HEK293 (cell line): ENCODE measurements around the gene PLA2G4B.

Source experiments
- CTCF ChIA-PET: fragments of 350-600 bp; formaldehyde crosslinking; extraction: SDS; loops from one replicate; lab custom pipeline; 2021; ENCODE audit warnings: antibody characterized with exemption; lab: Yijun Ruan, JAX
- POLR2A ChIA-PET: fragments of 300-600 bp; formaldehyde crosslinking; extraction: SDS; loops from one replicate; lab custom pipeline; 2020; ENCODE audit warnings: antibody characterized with exemption, inconsistent platforms; lab: Yijun Ruan, JAX
- H3K27ac ChIP-seq: fragments of 200-500 bp; sonication (Bioruptor generic); 2 replicates; pipeline ENCODE4 v1.5.1; 2014; ENCODE audit warnings: low read depth, low read length, control low read depth, inconsistent platforms; ENCODE audit errors: extremely low read depth
- H3K36me3 ChIP-seq, 2 experiments: fragments of 200-500 bp in 1 of 2; sonication (Bioruptor generic) in 1 of 2; 1 replicate in 1 of 2; 2 replicates in 1 of 2; pipeline ENCODE4 v1.5.1; 2014 to 2017; ENCODE audit warnings: inconsistent platforms in 2 of 2, low read length in 2 of 2; ENCODE audit not compliant: control insufficient read depth in 2 of 2, insufficient read depth in 1 of 2
- H3K4me1 ChIP-seq: fragments of 200-500 bp; sonication (Bioruptor generic); 2 replicates; pipeline ENCODE4 v1.5.1; 2014; ENCODE audit warnings: mild to moderate bottlenecking, low read length, inconsistent platforms; ENCODE audit not compliant: control insufficient read depth, insufficient read depth
- H3K4me3 ChIP-seq: 2 replicates; pipeline ENCODE4 v1.5.1; 2011; ENCODE audit warnings: low read depth, mild to moderate bottlenecking, control low read depth, low read length, moderate library complexity
- H3K9me3 ChIP-seq: fragments of 200-500 bp; sonication (Bioruptor generic); 2 replicates; pipeline ENCODE4 v1.5.1; 2014; ENCODE audit warnings: low read depth, low read length, inconsistent platforms; ENCODE audit not compliant: control insufficient read depth, insufficient read depth
- GLI4 ChIP-seq: fragments of 450-650 bp; formaldehyde crosslinking; IDR thresholded peaks from 2 replicates; pipeline ENCODE4 v1.5.1; 2016; ENCODE audit warnings: missing biosample characterization, missing genetic modification characterization
- GLIS1 ChIP-seq: fragments of 450-650 bp; formaldehyde crosslinking; IDR thresholded peaks from 2 replicates; pipeline ENCODE4 v1.5.1; 2016; ENCODE audit warnings: missing biosample characterization, missing genetic modification characterization
- IKZF3 ChIP-seq: fragments of 450-650 bp; IDR thresholded peaks from 2 replicates; pipeline ENCODE4 v1.5.0; 2018; ENCODE audit warnings: missing biosample characterization, mild to moderate bottlenecking, missing genetic modification characterization, moderate library complexity
- OSR2 ChIP-seq: fragments of 450-650 bp; formaldehyde crosslinking; IDR thresholded peaks from 2 replicates; pipeline ENCODE4 v1.5.1; 2016; ENCODE audit warnings: missing biosample characterization, missing genetic modification characterization
- TRIM28 ChIP-seq: IDR thresholded peaks from 2 replicates; pipeline ENCODE4 v1.6.1; 2011; ENCODE audit warnings: low read length, control low read depth, borderline replicate concordance
- YY2 ChIP-seq: fragments of 450-650 bp; formaldehyde crosslinking; IDR thresholded peaks from 2 replicates; pipeline ENCODE4 v1.5.1; 2016; ENCODE audit warnings: missing biosample characterization, missing genetic modification characterization
- ZBTB21 ChIP-seq: fragments of 450-650 bp; formaldehyde crosslinking; IDR thresholded peaks from 2 replicates; pipeline ENCODE4 v1.5.1; 2017; ENCODE audit warnings: missing biosample characterization, missing genetic modification characterization
- ZBTB48 ChIP-seq: fragments of 450-650 bp; formaldehyde crosslinking; IDR thresholded peaks from 2 replicates; pipeline ENCODE4 v1.5.1; 2016; ENCODE audit warnings: missing biosample characterization, missing genetic modification characterization
- ZFP41 ChIP-seq: fragments of 450-650 bp; formaldehyde crosslinking; IDR thresholded peaks from 2 replicates; pipeline ENCODE4 v1.5.1; 2016; ENCODE audit warnings: missing biosample characterization, missing genetic modification characterization, borderline replicate concordance
- ZIC2 ChIP-seq: fragments of 450-650 bp; formaldehyde crosslinking; IDR thresholded peaks from 2 replicates; pipeline ENCODE4 v1.5.1; 2016; ENCODE audit warnings: missing biosample characterization, missing genetic modification characterization
- ZNF112 ChIP-seq: fragments of 450-650 bp; formaldehyde crosslinking; IDR thresholded peaks from 2 replicates; pipeline ENCODE4 v1.5.0; 2017; ENCODE audit warnings: missing biosample characterization, missing genetic modification characterization
- ZNF146 ChIP-seq: fragments of 450-650 bp; formaldehyde crosslinking; IDR thresholded peaks from 2 replicates; pipeline ENCODE4 v1.5.1; 2016; ENCODE audit warnings: missing biosample characterization, missing genetic modification characterization
- ZNF16 ChIP-seq: fragments of 450-650 bp; formaldehyde crosslinking; IDR thresholded peaks from 2 replicates; pipeline ENCODE4 v1.5.1; 2016; ENCODE audit warnings: low read depth, missing biosample characterization, missing genetic modification characterization
- ZNF184 ChIP-seq: fragments of 450-650 bp; IDR thresholded peaks from 2 replicates; pipeline ENCODE4 v1.5.1; 2018; ENCODE audit warnings: missing biosample characterization, mild to moderate bottlenecking, missing genetic modification characterization
- ZNF19 ChIP-seq: fragments of 450-650 bp; formaldehyde crosslinking; IDR thresholded peaks from 2 replicates; pipeline ENCODE4; 2016; ENCODE audit warnings: missing biosample characterization, missing genetic modification characterization, low read depth
- ZNF354C ChIP-seq: fragments of 450-650 bp; formaldehyde crosslinking; IDR thresholded peaks from 2 replicates; pipeline ENCODE4 v1.5.1; 2016; ENCODE audit warnings: missing biosample characterization, missing genetic modification characterization, low read depth, borderline replicate concordance
- ZNF37A ChIP-seq: fragments of 450-650 bp; IDR thresholded peaks from 2 replicates; pipeline ENCODE4 v1.5.1; 2018; ENCODE audit warnings: missing biosample characterization, missing genetic modification characterization
- ZNF48 ChIP-seq: fragments of 450-650 bp; formaldehyde crosslinking; IDR thresholded peaks from 2 replicates; pipeline ENCODE4 v1.5.1; 2016; ENCODE audit warnings: missing biosample characterization, missing genetic modification characterization
- ZNF510 ChIP-seq: fragments of 450-650 bp; formaldehyde crosslinking; IDR thresholded peaks from 2 replicates; pipeline ENCODE4 v1.5.1; 2018; ENCODE audit warnings: mild to moderate bottlenecking, missing genetic modification characterization, missing biosample characterization; ENCODE audit not compliant: insufficient replicate concordance
- ZNF654 ChIP-seq: fragments of 450-650 bp; formaldehyde crosslinking; IDR thresholded peaks from 2 replicates; pipeline ENCODE4 v1.5.1; 2016; ENCODE audit warnings: low read depth, missing biosample characterization, missing genetic modification characterization
- ZNF747 ChIP-seq: fragments of 450-650 bp; formaldehyde crosslinking; IDR thresholded peaks from 2 replicates; pipeline ENCODE4 v1.5.1; 2016; ENCODE audit warnings: missing biosample characterization, missing genetic modification characterization
- ZNF768 ChIP-seq: fragments of 450-650 bp; formaldehyde crosslinking; IDR thresholded peaks from 2 replicates; pipeline ENCODE4 v1.5.1; 2018; ENCODE audit warnings: missing biosample characterization, mild to moderate bottlenecking, missing genetic modification characterization
- TF ChIP-seq, protein P1 (sequence below): fragments of 450-650 bp; formaldehyde crosslinking; IDR thresholded peaks from 2 replicates; pipeline ENCODE4 v1.5.1; 2016; ENCODE audit warnings: missing biosample characterization, missing genetic modification characterization
- TF ChIP-seq, protein P2 (sequence below): fragments of 450-650 bp; formaldehyde crosslinking; IDR thresholded peaks from 2 replicates; pipeline ENCODE4 v1.5.1; 2016; ENCODE audit warnings: missing biosample characterization, missing genetic modification characterization, low read depth

Gene PLA2G4B

DNA sequence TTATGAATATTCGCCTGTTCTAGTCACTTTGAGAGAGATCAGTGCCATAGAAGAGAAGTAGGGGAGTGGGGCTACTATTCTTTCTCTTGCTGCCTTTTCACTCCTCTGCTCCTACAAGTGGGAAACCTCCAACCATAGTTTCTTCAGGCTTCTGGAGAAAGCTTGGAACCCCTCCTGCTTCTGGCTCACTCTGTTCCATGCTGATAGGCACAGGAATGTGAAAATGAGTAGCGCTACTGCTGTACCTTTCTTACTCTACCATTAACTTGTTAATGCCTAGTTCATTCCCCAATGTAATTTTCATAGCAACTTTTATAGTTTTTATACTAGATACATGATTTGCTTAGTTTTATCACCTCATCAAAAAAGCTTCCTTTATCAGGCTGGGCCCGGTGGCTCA, 37.5 kb upstream of the PLA2G4B start (continued):
- TF ChIP-seq, protein P1, sequence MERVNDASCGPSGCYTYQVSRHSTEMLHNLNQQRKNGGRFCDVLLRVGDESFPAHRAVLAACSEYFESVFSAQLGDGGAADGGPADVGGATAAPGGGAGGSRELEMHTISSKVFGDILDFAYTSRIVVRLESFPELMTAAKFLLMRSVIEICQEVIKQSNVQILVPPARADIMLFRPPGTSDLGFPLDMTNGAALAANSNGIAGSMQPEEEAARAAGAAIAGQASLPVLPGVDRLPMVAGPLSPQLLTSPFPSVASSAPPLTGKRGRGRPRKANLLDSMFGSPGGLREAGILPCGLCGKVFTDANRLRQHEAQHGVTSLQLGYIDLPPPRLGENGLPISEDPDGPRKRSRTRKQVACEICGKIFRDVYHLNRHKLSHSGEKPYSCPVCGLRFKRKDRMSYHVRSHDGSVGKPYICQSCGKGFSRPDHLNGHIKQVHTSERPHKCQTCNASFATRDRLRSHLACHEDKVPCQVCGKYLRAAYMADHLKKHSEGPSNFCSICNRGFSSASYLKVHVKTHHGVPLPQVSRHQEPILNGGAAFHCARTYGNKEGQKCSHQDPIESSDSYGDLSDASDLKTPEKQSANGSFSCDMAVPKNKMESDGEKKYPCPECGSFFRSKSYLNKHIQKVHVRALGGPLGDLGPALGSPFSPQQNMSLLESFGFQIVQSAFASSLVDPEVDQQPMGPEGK (tag by site-specific recombination), result no peak
- TF ChIP-seq GLI4 (tag by site-specific recombination), result no peak
- no peak for TF ChIP-seq ZNF37A (tag by site-specific recombination)
- TF ChIP-seq ZNF112, result no peak

DNA sequence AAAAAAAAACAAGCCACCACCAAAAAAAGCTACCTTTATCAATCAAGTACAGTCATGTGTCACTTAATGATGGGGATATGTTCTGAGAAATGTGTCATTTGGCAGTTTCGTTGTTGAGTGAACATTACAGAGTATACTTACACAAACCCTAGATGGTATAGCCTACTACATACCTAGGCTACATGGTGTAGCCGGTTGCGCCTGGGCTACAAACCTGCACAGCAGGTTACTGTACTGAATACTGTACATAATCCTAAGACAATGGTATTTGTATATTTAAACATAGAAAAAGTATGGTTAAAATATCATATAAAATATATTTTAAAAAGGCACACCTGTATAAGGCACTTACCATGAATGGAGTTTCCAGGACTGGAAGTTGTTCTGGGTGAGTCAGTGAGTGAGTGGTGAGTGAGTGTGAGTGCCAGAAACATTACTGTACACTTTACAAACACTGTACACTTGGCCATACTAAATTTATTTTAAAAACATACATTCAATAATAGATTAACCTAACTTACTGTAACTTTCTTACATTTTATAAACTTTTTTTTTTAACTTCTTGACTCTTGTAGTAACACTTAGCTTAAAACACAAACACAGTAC, 36.7 kb upstream of the PLA2G4B start:
- H3K4me1 ChIP-seq, result no peaks in the 10 kb centered on the region
- H3K4me3 ChIP-seq, result no peak overlapping the region
- ChIA-PET POLR2A (no interaction called here), CTCF (interaction anchor here (0.6 to 1.7 kb wide), 4 partner anchors 9 to 103 kb away, joined by 3 to 10 read pairs (median 4); partner anchors contain the start of gene MAPKBP1)
- TF ChIP-seq ZNF768 (tag by site-specific recombination) (no peak), ZNF184 (tag by site-specific recombination) (no peak), ZIC2 (tag by site-specific recombination) (no peak), ZNF747 (tag by site-specific recombination) (no peak), OSR2 (no peak)
- H3K27ac ChIP-seq, result no peak overlapping the region
- peaks cover 0 to 8% of the 10 kb centered on the region in 2 experiments; a peak in 1 of 3 replicates for H3K36me3 ChIP-seq
- H3K9me3 ChIP-seq, result no peaks in the 10 kb centered on the region

DNA sequence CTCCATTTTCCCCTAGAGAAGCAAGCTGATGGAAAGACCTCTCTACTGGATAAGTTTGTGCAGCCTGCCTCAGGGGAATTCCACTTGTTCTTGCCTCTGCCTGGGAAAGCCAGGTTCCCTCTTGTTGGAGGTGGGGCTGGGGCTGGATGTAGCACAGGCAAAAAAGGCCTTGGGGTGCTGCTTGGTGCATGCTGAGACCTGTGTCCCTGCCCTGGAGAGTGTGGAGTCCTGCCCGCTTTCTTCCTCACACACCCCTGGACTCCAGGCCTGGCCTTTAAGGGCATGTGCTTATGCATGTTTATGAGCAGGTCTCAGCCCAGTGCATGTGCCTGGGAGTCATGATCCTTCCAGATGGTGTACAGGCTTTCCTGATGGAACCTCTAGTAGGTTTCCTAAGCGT, 34.3 kb upstream of the PLA2G4B start:
- CTCF ChIA-PET, result interaction anchor here (0.6 to 1.3 kb wide), 4 partner anchors 27 to 219 kb away, joined by 3 read pairs; no protein-coding TSS in a partner anchor
- peaks cover 0 to 8% of the 10 kb centered on the region in 2 experiments; a peak in 1 of 3 replicates for H3K36me3 ChIP-seq
- no peaks in the 10 kb centered on the region for H3K4me1 ChIP-seq
- POLR2A ChIA-PET, result no interaction called here
- H3K4me3 ChIP-seq, result no peak overlapping the region
- no peaks in the 10 kb centered on the region for H3K9me3 ChIP-seq
- TF ChIP-seq ZNF510 (no peak), ZNF146 (tag by site-specific recombination) (no peak), ZNF48 (tag by site-specific recombination) (no peak), ZBTB21 (tag by site-specific recombination) (no peak), IKZF3 (tag by site-specific recombination) (no peak), ZFP41 (no peak), ZBTB48 (tag by site-specific recombination) (no peak), ZNF354C (tag by site-specific recombination) (no peak), ZNF654 (tag by site-specific recombination) (no peak), YY2 (no peak), GLIS1 (tag by site-specific recombination) (no peak), ZNF16 (tag by site-specific recombination) (no peak), GLI4 (tag by site-specific recombination) (no peak), TRIM28 (no peak), ZNF19 (tag by site-specific recombination) (no peak)
- TF ChIP-seq, protein P1 (tag by site-specific recombination), result no peak
- TF ChIP-seq, protein P2, sequence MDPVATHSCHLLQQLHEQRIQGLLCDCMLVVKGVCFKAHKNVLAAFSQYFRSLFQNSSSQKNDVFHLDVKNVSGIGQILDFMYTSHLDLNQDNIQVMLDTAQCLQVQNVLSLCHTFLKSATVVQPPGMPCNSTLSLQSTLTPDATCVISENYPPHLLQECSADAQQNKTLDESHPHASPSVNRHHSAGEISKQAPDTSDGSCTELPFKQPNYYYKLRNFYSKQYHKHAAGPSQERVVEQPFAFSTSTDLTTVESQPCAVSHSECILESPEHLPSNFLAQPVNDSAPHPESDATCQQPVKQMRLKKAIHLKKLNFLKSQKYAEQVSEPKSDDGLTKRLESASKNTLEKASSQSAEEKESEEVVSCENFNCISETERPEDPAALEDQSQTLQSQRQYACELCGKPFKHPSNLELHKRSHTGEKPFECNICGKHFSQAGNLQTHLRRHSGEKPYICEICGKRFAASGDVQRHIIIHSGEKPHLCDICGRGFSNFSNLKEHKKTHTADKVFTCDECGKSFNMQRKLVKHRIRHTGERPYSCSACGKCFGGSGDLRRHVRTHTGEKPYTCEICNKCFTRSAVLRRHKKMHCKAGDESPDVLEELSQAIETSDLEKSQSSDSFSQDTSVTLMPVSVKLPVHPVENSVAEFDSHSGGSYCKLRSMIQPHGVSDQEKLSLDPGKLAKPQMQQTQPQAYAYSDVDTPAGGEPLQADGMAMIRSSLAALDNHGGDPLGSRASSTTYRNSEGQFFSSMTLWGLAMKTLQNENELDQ (tag by site-specific recombination), result no peak
- H3K27ac ChIP-seq, result no peak overlapping the region
